Measurements from ENCODE around the gene TMEM198.
A peak's percentile ranks its signal among the peaks of the same experiment; 100 is the strongest.

The TMEM198 gene

DNA sequence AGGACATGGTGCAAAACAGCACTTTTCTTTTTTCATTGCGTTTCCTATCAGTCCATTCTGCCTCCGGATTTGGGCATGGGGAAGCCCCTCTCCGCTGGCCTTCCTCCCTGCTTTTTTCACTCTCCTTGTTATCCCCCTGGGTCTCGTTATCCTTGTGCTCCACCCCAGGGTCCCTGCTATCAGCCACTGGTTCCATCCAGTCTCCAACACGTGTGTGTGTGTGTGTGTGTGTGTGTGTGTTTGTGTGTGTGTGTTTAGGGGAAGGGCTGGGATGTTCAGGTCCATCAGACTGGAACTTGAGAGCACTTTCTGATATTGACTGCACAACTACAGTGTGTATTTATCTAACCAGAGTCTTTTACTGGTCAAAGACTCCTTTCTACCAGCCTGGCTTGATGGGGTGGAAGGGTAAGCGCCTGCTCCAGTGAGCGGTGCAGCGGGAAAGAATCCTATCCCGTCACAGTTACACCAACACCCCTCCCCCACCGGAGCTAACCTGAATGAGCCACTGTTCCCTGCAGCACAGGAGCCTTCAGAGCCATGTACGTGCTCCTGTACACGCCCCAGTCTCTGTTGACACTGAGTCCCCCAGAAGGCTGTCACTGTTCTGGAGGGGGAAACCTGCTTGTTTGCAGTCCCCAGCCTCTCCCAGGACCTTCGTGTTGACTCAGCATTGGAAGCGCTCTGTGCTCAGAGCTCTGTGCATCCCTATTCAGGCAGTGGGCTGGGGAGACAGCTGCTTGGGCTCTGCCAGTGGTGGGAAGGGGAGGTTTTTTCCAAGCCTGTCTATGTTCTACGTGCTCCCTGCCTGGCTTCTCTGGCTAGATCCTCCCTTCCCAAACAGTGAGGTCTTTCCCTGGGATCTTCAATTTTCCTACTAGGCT lies 32.9 kb downstream of the TMEM198 start:
- DNase-seq (ENCODE audit: low read depth in 2 of 2), result no peak

DNA sequence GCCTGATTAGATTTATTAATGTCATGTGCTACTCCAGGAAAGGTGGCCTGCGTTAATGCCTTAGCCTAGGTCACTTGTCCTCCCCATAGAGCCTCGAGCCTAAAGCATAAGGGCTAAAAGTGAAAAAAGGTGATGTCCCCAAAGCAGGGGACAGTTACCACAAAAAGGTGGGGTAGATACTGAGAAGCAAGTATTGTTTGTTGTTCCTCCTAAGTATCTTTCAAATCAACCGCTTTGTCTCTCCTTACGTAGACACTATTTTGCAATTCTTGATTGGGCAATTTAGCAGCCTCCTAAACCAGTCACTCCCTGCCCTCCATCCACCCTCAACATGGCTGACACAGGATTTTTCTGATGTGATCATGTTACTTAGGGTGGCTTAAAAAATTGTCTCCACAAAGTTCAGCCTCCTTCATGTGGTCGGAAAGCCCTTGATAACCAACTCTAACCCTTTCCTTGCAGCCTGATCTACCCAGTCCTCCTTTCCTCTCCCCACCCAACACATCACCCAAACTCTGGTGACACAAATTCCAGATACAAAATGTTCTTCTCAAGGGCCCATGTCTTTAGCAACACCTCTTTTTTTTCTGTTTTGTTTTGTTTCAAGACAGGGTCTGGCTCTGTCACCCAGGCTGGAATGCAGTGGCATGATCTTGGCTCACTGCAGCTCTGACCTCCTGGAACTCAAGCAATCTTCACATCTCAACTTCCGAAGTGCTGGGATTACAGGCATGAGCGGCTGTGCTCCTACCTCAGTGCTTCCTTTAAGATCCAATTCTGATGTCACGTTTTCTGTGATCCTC lies 35.2 kb downstream of the TMEM198 start:
- no peak for DNase-seq (ENCODE audit: low read depth in 2 of 2)

DNA sequence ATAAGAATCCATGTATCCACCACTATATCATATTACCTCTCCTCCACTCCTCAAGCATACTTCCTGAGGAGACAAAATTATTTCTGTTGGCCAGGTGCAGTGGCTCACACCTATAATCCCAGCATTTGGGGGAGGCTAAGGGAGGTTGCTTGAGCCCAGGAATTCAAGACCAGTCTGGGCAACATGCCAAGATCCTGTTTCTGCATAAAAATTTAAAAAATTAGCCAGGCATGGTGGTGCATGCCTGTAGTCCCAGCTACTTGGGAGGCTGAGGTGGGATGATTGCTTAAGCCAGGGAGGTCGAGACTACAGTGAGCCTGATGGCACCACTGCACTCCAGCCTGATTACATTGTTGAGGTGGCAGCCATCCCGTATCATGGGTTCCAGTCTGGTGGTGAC lies 37.5 kb downstream of the TMEM198 start:
- no peak for DNase-seq (ENCODE audit: low read depth in 2 of 2)

DNA sequence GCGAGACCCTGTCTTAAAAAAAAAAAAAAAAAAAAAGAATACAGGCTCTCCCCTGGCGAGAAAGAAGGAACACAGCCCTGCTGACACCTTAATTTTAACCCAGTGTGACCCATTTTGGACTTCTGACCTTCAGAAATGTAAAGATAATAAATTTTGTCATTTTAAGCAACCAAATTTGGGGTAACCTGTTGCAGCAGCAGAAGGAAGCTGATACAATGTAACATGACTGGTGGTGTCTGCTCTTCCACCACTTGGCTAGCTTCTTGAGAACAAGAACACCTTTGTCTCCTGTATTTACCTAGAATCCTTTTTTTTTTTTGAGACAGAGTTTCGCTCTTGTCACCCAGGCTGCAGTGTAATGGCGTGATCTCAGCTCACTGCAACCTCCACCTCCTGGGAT lies 47.3 kb downstream of the TMEM198 start:
- no peak for DNase-seq (ENCODE audit: low read depth in 2 of 2)

DNA sequence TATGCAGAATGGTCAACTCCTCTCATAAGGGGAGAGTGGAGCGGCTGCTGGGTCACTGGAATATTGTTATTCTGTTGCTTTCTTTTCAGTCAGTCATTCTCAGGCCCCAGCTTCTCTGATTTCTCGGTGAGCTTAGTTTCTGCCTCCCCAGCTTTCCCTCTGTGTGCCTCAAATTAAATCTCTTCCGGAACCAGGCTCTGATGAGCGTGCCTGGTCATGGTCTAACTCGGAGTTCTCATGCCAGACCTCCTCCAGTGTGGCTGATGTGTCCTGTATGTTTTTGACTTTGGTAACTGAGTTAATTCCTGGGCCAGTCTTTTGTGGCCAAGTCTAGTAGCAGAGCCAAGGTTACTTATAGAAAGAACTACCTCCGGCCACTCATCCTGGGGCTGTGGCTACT lies 48.9 kb downstream of the TMEM198 start:
- DNase-seq (ENCODE audit: low read depth in 2 of 2), result no peak

DNA sequence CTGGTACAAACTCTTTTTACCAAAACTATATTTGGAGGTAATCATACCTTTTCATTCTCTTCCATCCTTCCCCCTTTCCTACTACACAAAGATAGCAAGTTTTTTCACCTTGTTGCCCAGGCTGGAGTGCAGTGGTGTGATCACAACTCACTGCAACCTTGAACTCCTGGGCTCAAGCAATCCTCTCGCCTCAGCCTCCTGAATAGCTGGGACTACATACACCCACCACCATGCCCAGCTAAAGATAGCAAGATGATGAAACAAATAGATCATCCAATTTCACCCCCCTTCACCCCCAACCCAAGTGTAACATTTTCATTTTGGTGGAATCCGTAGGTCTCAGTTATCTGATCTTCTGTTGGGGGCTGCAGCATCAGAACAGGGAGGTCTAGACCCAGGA lies 49.3 kb downstream of the TMEM198 start:
- DNase-seq (ENCODE audit: low read depth in 2 of 2), result no peak

DNA sequence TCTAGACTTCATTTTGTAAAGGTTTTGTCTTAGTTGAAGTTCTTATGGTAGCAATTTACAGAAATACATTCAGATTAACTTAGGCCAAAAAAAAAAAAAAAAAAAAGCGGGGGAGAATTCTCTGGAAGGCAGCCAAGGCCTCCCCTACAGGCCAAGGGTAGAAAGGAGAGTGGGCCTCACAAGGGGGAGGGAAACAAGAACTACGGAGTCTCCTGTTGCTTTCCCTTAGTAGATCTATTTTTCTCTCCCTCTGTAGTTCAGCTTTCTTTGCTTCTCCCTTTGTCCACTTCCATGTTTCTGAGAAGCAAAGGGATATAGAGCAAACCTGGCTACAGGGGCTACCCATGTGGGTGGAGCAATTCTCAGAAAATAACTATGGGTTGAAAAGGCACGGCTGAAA lies 51.4 kb downstream of the TMEM198 start:
- DNase-seq (ENCODE audit: low read depth in 2 of 2), result no peak

DNA sequence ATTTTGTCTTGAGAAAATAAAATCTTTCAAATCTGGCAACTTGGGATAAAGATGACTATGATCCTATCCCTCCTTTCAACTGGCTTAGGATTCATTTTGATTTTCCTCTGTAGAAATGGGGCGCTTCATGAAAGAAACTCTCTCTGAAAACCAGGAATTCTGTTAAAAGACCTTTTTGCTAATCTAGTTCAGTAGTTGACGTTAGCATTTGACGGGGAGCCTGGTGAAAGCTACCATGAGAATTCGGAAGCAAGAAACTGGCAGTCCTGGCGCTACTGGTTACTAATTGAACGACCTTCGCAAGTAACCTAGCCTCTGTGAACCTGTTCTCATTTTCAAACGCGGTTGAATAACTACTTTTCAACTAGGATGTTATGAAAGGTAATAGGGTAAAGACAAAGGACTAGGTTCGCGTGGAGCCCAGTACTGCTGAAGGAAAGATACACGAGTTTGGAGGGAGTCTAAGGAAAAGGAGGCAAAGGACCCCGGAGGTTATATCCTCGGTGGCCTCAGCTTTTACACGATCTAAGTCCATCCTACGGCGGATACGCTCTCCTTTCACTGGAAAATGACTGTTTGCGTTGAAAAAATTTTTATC lies 53.2 kb downstream of the TMEM198 start:
- no peak for DNase-seq (ENCODE audit: low read depth in 2 of 2)

DNA sequence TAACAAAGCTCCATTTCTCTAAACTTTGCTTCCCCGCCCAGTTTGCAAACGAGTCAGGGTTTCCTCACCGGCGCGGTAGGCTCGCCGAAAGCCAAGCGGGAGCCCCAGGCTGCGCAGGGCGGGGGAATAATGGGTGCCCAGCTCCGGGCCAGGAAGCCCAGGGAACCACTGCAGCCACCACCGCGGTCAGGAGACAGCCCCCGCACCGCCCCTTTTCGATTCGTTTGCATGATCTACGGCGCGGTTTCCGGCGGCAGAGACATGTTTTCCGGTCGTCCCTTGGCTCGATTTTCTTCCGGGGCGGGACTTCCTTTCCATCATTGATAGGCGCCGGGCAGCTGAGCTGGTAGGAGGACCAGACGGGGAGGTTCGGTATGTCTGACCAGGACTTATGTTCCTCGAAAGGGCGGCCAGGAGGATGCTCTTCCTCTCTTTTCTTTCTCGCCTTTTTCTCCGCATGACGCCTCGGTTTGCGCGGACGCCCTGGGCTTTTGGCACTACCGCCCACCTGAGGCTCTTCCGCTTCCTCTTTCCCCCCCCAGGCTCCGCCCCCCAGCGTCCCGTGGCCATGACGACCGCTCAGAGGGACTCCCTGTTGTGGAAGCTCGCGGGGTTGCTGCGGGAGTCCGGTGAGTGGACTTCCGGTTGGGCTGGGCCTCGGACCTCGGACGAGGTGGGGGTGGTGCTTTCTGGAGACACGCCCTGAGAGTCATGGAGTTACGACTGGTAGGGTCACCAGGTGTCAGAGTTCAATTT lies 53.9 kb downstream of the TMEM198 start, which contains the start of gene STK11IP:
Gene STK11IP (plus strand): TSS at position 306 of the 756 bp plus-strand sequence. CDS start 263 bp downstream, at position 569.
- DNase-seq (ENCODE audit: low read depth in 2 of 2), result peak; percentile 82 to 87

DNA sequence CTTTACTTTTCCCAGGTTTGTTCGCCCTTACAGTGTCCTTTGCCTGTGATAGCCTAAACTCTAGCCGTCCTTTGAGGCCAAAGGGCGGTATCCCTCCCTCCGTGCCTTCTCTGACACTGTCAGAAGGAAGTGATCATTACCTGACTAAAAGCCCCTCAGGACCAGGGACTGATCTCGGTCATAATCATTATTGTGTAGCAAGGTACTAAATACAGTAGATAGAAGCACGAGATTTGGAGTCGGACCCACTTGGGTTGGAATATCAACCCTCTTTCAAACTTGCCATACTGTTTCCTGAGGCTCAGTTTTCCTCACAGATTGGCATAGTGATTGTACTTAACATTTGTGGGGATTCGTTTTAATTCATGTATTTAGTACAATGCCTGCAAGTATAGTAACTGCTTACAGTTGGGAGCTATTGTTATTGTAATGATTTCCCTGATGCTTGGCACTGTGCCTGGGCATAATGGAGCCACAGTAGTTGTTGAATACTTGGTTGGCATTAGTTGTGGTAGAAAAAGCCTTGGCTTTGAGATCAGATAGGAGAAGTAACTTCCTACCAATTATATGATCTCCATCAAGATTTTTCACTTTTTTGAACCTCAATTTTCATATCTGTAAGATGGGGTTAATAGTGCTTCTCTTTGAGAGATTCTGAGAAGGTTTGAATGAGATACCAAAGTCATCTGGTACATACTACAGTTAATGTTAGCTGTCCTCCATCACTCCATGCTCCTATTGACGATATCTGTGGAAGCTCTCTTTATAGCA lies 54.7 kb downstream of the TMEM198 start:
- DNase-seq (ENCODE audit: low read depth in 2 of 2), result no peak
